ENCODE data around the gene PRDM2.
A peak's percentile ranks its signal among the peaks of the same experiment; 100 is the strongest.

Gene PRDM2

DNA sequence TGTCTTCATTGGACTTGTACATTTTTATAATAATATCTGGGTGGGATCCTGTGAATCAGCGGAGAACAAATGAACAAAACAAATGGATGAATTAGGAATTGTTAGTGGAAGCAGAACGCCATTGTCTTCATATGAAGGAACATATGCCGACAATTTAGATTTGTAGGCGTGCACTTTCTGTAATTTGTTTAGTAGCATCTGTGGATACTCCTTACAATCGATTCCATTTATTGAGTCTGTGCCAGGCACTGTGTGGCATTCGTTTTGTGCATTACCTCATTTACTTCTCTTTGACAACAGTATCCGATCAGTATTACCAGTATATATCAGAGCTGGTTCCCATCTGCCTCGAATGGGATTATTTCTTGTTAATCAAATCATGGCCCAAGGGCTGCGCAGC is 61.9 kb downstream of the PRDM2 start:
- Histone ChIP-seq H3K27me3 (replicated peaks in 2 of 5; ENCODE audit: control insufficient read depth in 4 of 5, insufficient read depth in 5 of 5, low read length in 4 of 5) (no peaks in the 10 kb centered on the region), H3K27ac (ENCODE audit: insufficient read depth in 1 of 2, low read depth in 1 of 2, low read length in 2 of 2, poor library complexity in 1 of 2, severe bottlenecking in 2 of 2) (no peak overlapping the region), H3K36me3 (ENCODE audit: control insufficient read depth in 4 of 4, insufficient read depth in 4 of 4, low read length in 3 of 4) (peaks cover 0 to 17% (median 3%) of the 10 kb centered on the region in 4 experiments), H3K4me1 (ENCODE audit: control extremely low read depth in 1 of 4, control insufficient read depth in 4 of 4, insufficient read depth in 4 of 4, low read length in 3 of 4) (peaks cover 0 to 23% (median 5%) of the 10 kb centered on the region in 4 experiments), H3K4me3 (ENCODE audit: control insufficient read depth in 1 of 7, extremely low read depth in 1 of 7, insufficient read depth in 4 of 7, low read depth in 2 of 7, low read length in 6 of 7) (no peak overlapping the region), H3K9me3 (ENCODE audit: control extremely low read depth in 1 of 5, control insufficient read depth in 4 of 5, insufficient read depth in 2 of 5, low read depth in 1 of 5, low read length in 4 of 5) (no peaks in the 10 kb centered on the region)
- 100% methylated on average over 9 of the region's 9 CpGs for WGBS (ENCODE audit: insufficient coverage)
- POLR2A ChIA-PET, result no interaction called here
- CTCF ChIA-PET, result interaction anchor here (1.2 kb wide), 1 partner anchor 36 kb away, joined by 5 read pairs; no protein-coding TSS in a partner anchor
- no peak for DNase-seq

DNA sequence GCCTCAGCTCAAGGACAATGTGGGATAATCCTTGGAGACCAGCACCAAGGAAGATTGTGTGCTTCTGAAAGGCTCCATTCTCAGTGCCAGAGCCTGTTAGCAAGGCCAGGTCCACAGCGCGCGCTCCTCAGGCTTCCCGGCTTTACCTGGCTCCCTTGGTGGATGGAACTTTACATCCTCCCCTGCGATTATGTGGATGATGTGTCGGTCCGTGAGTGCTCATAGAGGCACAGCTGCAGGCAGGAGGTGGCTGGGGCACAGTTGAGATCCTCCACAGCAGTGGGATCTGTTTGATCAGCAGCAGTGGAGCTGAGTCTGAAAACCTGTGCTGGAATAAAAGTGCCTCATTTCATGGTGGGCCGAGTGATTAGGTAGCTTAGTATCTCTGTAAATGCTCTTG is 62.7 kb downstream of the PRDM2 start:
- 98% methylated on average over 5 of the region's 8 CpGs for WGBS (ENCODE audit: insufficient coverage)
- no peaks in the 10 kb centered on the region for H3K27me3 ChIP-seq (replicated peaks in 2 of 5; ENCODE audit: control insufficient read depth in 4 of 5, insufficient read depth in 5 of 5, low read length in 4 of 5)
- H3K27ac ChIP-seq (ENCODE audit: insufficient read depth in 1 of 2, low read depth in 1 of 2, low read length in 2 of 2, poor library complexity in 1 of 2, severe bottlenecking in 2 of 2), result no peak overlapping the region
- POLR2A ChIA-PET, result no interaction called here
- H3K9me3 ChIP-seq (ENCODE audit: control extremely low read depth in 1 of 5, control insufficient read depth in 4 of 5, insufficient read depth in 2 of 5, low read depth in 1 of 5, low read length in 4 of 5), result no peaks in the 10 kb centered on the region
- no peak for DNase-seq
- no peak overlapping the region for H3K4me3 ChIP-seq (ENCODE audit: control insufficient read depth in 1 of 7, extremely low read depth in 1 of 7, insufficient read depth in 4 of 7, low read depth in 2 of 7, low read length in 6 of 7)
- CTCF ChIA-PET, result interaction anchor here (1.2 kb wide), 1 partner anchor 37 kb away, joined by 5 read pairs; no protein-coding TSS in a partner anchor
- H3K4me1 ChIP-seq (ENCODE audit: control extremely low read depth in 1 of 4, control insufficient read depth in 4 of 4, insufficient read depth in 4 of 4, low read length in 3 of 4), result peaks cover 0 to 22% (median 5%) of the 10 kb centered on the region in 4 experiments
- peaks cover 0 to 17% (median 4%) of the 10 kb centered on the region in 4 experiments for H3K36me3 ChIP-seq (ENCODE audit: control insufficient read depth in 4 of 4, insufficient read depth in 4 of 4, low read length in 3 of 4)

DNA sequence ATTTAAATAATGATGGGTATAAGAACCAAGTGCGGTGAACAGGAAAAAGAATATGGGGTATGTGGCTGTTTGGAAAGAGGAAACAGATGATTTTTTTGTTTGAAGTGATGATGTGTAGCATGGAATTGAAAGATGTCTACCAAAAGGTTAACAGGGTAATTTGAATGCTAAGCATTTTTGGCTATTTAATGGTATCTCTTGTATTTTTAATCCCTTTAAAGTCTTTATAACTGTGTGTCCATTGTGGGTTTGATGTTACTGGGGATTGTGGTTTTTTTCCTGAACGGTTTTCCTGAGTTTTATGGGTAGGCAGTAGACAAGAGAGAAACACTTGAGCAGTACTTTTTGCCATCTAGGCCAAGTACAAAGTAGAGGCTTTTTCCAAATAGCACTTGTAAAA is 63.2 kb downstream of the PRDM2 start:
- peaks cover 0 to 22% (median 5%) of the 10 kb centered on the region in 4 experiments for H3K4me1 ChIP-seq (ENCODE audit: control extremely low read depth in 1 of 4, control insufficient read depth in 4 of 4, insufficient read depth in 4 of 4, low read length in 3 of 4)
- H3K4me3 ChIP-seq (ENCODE audit: control insufficient read depth in 1 of 7, extremely low read depth in 1 of 7, insufficient read depth in 4 of 7, low read depth in 2 of 7, low read length in 6 of 7), result no peak overlapping the region
- 44% methylated on average over 1 of the region's 2 CpGs for WGBS (ENCODE audit: insufficient coverage)
- H3K9me3 ChIP-seq (ENCODE audit: control extremely low read depth in 1 of 5, control insufficient read depth in 4 of 5, insufficient read depth in 2 of 5, low read depth in 1 of 5, low read length in 4 of 5), result no peaks in the 10 kb centered on the region
- ChIA-PET POLR2A (no interaction called here), CTCF (no interaction called here)
- DNase-seq, result no peak
- peaks cover 0 to 17% (median 5%) of the 10 kb centered on the region in 4 experiments for H3K36me3 ChIP-seq (ENCODE audit: control insufficient read depth in 4 of 4, insufficient read depth in 4 of 4, low read length in 3 of 4)
- H3K27me3 ChIP-seq (replicated peaks in 2 of 5; ENCODE audit: control insufficient read depth in 4 of 5, insufficient read depth in 5 of 5, low read length in 4 of 5), result no peaks in the 10 kb centered on the region
- no peak overlapping the region for H3K27ac ChIP-seq (ENCODE audit: insufficient read depth in 1 of 2, low read depth in 1 of 2, low read length in 2 of 2, poor library complexity in 1 of 2, severe bottlenecking in 2 of 2)

DNA sequence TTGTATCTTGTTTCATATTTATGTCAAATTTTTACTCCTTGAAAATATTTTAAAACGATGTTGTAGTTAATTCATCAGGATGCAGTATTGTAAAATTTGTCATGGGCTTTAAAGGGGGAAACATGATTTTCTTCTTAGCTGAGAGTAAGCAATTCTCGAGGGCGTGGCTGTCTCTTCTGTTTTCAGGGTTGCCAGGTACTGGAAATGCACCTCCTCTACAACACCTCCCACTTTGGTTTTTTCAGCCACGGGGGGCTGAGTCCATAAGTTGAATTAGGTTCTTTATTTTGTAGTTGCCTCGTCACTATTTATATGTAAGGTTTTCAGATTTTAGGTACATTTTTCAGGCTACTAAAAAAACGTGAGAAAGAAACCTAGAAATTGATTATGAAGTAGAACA is 64.0 kb downstream of the PRDM2 start:
- Histone ChIP-seq H3K27ac (ENCODE audit: insufficient read depth in 1 of 2, low read depth in 1 of 2, low read length in 2 of 2, poor library complexity in 1 of 2, severe bottlenecking in 2 of 2) (no peak overlapping the region), H3K4me1 (ENCODE audit: control extremely low read depth in 1 of 4, control insufficient read depth in 4 of 4, insufficient read depth in 4 of 4, low read length in 3 of 4) (peaks cover 0 to 19% (median 5%) of the 10 kb centered on the region in 4 experiments), H3K9me3 (ENCODE audit: control extremely low read depth in 1 of 5, control insufficient read depth in 4 of 5, insufficient read depth in 2 of 5, low read depth in 1 of 5, low read length in 4 of 5) (no peaks in the 10 kb centered on the region), H3K4me3 (ENCODE audit: control insufficient read depth in 1 of 7, extremely low read depth in 1 of 7, insufficient read depth in 4 of 7, low read depth in 2 of 7, low read length in 6 of 7) (no peak overlapping the region), H3K36me3 (ENCODE audit: control insufficient read depth in 4 of 4, insufficient read depth in 4 of 4, low read length in 3 of 4) (peaks cover 0 to 19% (median 7%) of the 10 kb centered on the region in 4 experiments), H3K27me3 (replicated peaks in 2 of 5; ENCODE audit: control insufficient read depth in 4 of 5, insufficient read depth in 5 of 5, low read length in 4 of 5) (no peaks in the 10 kb centered on the region)
- DNase-seq, result peak in 2 of 3 donors; percentile 35 to 49
- ChIA-PET POLR2A (no interaction called here), CTCF (interaction anchor here (1.1 to 1.9 kb wide), 2 partner anchors 10 to 13 kb away, joined by 3 to 9 read pairs; no protein-coding TSS in a partner anchor)
- no CpG with 5 or more reads among the region's 6 CpGs for WGBS (ENCODE audit: insufficient coverage)

- POLR2A ChIA-PET, result no interaction called here
- peaks cover 0 to 22% (median 10%) of the 10 kb centered on the region in 4 experiments for H3K36me3 ChIP-seq (ENCODE audit: control insufficient read depth in 4 of 4, insufficient read depth in 4 of 4, low read length in 3 of 4)
- no peak overlapping the region for H3K4me3 ChIP-seq (ENCODE audit: control insufficient read depth in 1 of 7, extremely low read depth in 1 of 7, insufficient read depth in 4 of 7, low read depth in 2 of 7, low read length in 6 of 7)
- WGBS (ENCODE audit: insufficient coverage), result 87% methylated on average over 4 of the region's 6 CpGs
- no peaks in the 10 kb centered on the region for H3K9me3 ChIP-seq (ENCODE audit: control extremely low read depth in 1 of 5, control insufficient read depth in 4 of 5, insufficient read depth in 2 of 5, low read depth in 1 of 5, low read length in 4 of 5)
- no peaks in the 10 kb centered on the region for H3K27me3 ChIP-seq (replicated peaks in 2 of 5; ENCODE audit: control insufficient read depth in 4 of 5, insufficient read depth in 5 of 5, low read length in 4 of 5)
- CTCF ChIA-PET, result interaction anchor here (1.0 to 1.9 kb wide), 4 partner anchors 9 to 27 kb away, joined by 3 to 9 read pairs (median 4); no protein-coding TSS in a partner anchor
- H3K27ac ChIP-seq (ENCODE audit: insufficient read depth in 1 of 2, low read depth in 1 of 2, low read length in 2 of 2, poor library complexity in 1 of 2, severe bottlenecking in 2 of 2), result no peak overlapping the region
- H3K4me1 ChIP-seq (ENCODE audit: control extremely low read depth in 1 of 4, control insufficient read depth in 4 of 4, insufficient read depth in 4 of 4, low read length in 3 of 4), result peaks cover 0 to 17% (median 5%) of the 10 kb centered on the region in 4 experiments
- DNase-seq, result peak in 2 of 3 donors; percentile 11 to 19
Observed at GRCh38 chr1:13764588-13765332, 64.8 kb downstream of the PRDM2 start.

DNA sequence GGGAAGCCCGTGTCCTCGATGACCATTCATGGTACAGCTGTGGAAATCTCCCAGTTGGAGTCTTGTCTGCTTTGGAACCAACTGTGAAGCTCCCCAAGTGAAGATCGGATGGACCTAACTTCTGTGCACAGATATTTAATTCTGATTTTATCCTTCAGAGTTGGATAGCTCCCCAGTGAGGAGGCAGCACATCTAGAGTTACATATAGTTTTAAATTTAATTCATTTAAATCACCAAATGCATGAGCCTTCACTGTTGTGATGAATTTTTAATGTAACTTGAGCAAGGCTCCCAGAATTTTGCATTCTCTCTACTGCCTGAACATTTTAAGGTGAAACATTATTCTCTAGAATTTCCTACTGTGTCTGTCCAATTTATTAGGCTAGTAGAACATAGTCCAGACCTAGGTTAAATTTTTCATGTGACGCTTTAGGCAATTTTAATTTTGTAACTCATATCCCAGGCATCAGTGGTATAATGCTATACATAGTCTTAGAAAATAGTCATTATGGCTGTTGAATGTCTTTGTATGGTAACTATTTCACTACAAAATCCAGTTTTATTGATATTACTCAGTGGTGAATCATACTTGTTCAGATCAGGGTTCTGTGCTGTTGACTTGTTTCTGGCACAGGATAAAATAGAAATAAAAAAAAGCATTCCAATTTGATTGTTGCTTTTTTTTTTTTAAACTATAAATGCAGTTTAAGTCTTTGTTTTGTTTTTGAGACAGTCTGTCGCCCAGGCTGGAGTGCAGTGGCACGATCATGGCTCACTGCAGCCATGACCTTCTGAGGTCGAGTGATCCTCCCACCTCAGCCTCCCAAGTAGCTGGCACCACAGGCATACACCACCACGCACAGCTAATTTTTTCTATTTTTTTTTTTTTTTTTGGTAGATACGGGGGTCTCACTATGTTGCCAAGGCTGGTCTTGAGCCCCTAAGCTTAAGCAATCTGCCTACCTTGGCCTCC is 66.9 kb downstream of the PRDM2 start:
- POLR2A ChIA-PET, result no interaction called here
- CTCF ChIA-PET, result no interaction called here
- Histone ChIP-seq H3K9me3 (ENCODE audit: control extremely low read depth in 1 of 5, control insufficient read depth in 4 of 5, insufficient read depth in 2 of 5, low read depth in 1 of 5, low read length in 4 of 5) (no peaks in the 10 kb centered on the region), H3K4me3 (ENCODE audit: control insufficient read depth in 1 of 7, extremely low read depth in 1 of 7, insufficient read depth in 4 of 7, low read depth in 2 of 7, low read length in 6 of 7) (no peak overlapping the region), H3K27ac (ENCODE audit: insufficient read depth in 1 of 2, low read depth in 1 of 2, low read length in 2 of 2, poor library complexity in 1 of 2, severe bottlenecking in 2 of 2) (no peak overlapping the region), H3K4me1 (ENCODE audit: control extremely low read depth in 1 of 4, control insufficient read depth in 4 of 4, insufficient read depth in 4 of 4, low read length in 3 of 4) (peaks cover 0 to 17% (median 4%) of the 10 kb centered on the region in 4 experiments), H3K27me3 (replicated peaks in 2 of 5; ENCODE audit: control insufficient read depth in 4 of 5, insufficient read depth in 5 of 5, low read length in 4 of 5) (no peaks in the 10 kb centered on the region), H3K36me3 (ENCODE audit: control insufficient read depth in 4 of 4, insufficient read depth in 4 of 4, low read length in 3 of 4) (peaks cover 0 to 15% (median 13%) of the 10 kb centered on the region in 4 experiments)
- WGBS (ENCODE audit: insufficient coverage), result 94% methylated on average over 6 of the region's 9 CpGs
- no peak for DNase-seq
